K562 (cell line): ENCODE data around the gene INPP5E. TPM values are rescaled to one million over a fixed set of nuclear protein-coding genes. Genes with fewer than 3 reads are reported as not detected.
A peak's percentile ranks its signal among the peaks of the same experiment; 100 is the strongest.

Experiments
- CBFA2T3 ChIP-seq: fragments of 450-650 bp; IDR thresholded peaks from 2 replicates; pipeline ENCODE4 v1.6.1; 2017
- DPF2 ChIP-seq: fragments of 450-650 bp; IDR thresholded peaks from 2 replicates; pipeline ENCODE4 v1.6.1; 2016
- ETV6 ChIP-seq, 3 experiments: fragments of 150-350 bp in 1 of 3; sonication (generic) in 1 of 3; formaldehyde crosslinking in 1 of 3; IDR thresholded peaks; 2 replicates each; pipeline versions ENCODE4 v1.6.1 to v1.8.0; 2014 to 2022; ENCODE audit warnings: borderline replicate concordance in 2 of 3, low read depth in 2 of 3, antibody characterized with exemption in 1 of 3, low read length in 1 of 3, mild to moderate bottlenecking in 1 of 3, missing genetic modification reagents in 1 of 3
- HDAC2 ChIP-seq: fragments of 450-650 bp; IDR thresholded peaks from 2 replicates; pipeline ENCODE4 v1.6.1; 2016; ENCODE audit warnings: mild to moderate bottlenecking
- HEY1 ChIP-seq: fragments of 250-450 bp; sonication (Bioruptor Pico); IDR thresholded peaks from 2 replicates; pipeline ENCODE4 v1.5.0; 2020; ENCODE audit warnings: mild to moderate bottlenecking, moderate library complexity, borderline replicate concordance
- L3MBTL2 ChIP-seq: fragments of 450-650 bp; IDR thresholded peaks from 2 replicates; pipeline ENCODE4 v1.6.1; 2016; ENCODE audit warnings: mild to moderate bottlenecking, moderate library complexity
- MAZ ChIP-seq, 2 experiments: fragments of 450-650 bp in 1 of 2; sonication (generic) in 1 of 2; formaldehyde crosslinking; IDR thresholded peaks in 1 of 2; conservative IDR thresholded peaks in 1 of 2; 2 replicates each; pipeline versions ENCODE4 v1.4.0 to v1.5.0; 2020; ENCODE audit warnings: mild to moderate bottlenecking in 1 of 2, missing genetic modification reagents in 1 of 2
- MTA3 ChIP-seq: fragments of 450-650 bp; formaldehyde crosslinking; IDR thresholded peaks from 2 replicates; pipeline ENCODE4 v1.6.1; 2017; ENCODE audit warnings: mild to moderate bottlenecking, borderline replicate concordance
- NFIX ChIP-seq: fragments of 250-450 bp; sonication (Bioruptor Pico); IDR thresholded peaks from 2 replicates; pipeline ENCODE4 v1.4.0; 2020; ENCODE audit warnings: low read depth, mild to moderate bottlenecking, moderate library complexity
- NONO ChIP-seq, 2 experiments: fragments of 200-400 bp in 1 of 2; fragments of 450-650 bp in 1 of 2; formaldehyde crosslinking in 1 of 2; IDR thresholded peaks; 2 replicates each; pipeline ENCODE4 v1.6.1; 2017; ENCODE audit warnings: low read depth in 2 of 2, mild to moderate bottlenecking in 2 of 2, moderate library complexity in 2 of 2, low read length in 1 of 2
- RBM17 ChIP-seq: fragments of 200-400 bp; formaldehyde crosslinking; IDR thresholded peaks from 2 replicates; pipeline ENCODE4 v1.6.1; 2017; ENCODE audit warnings: low read depth, mild to moderate bottlenecking, low read length, borderline replicate concordance
- SNRNP70 ChIP-seq: fragments of 200-400 bp; formaldehyde crosslinking; optimal IDR thresholded peaks from 2 replicates; pipeline ENCODE3; 2017; ENCODE audit warnings: low read depth, low read length
- SRSF9 ChIP-seq: fragments of 200-400 bp; formaldehyde crosslinking; IDR thresholded peaks from 2 replicates; pipeline ENCODE4 v1.6.1; 2017; ENCODE audit warnings: low read depth, low read length, borderline replicate concordance
- TSC22D4 ChIP-seq: fragments of 450-650 bp; IDR thresholded peaks from 2 replicates; pipeline ENCODE4 v1.6.1; 2016; ENCODE audit warnings: missing genetic modification characterization, missing biosample characterization, control low read depth
- ZNF133 ChIP-seq: fragments of 250-450 bp; sonication (Bioruptor Pico); IDR thresholded peaks from 2 replicates; pipeline ENCODE4 v1.4.0; 2020; ENCODE audit warnings: mild to moderate bottlenecking
- ZNF311 ChIP-seq: fragments of 250-450 bp; sonication (Bioruptor Pico); IDR thresholded peaks from 2 replicates; pipeline ENCODE4 v1.4.0; 2020; ENCODE audit warnings: mild to moderate bottlenecking, moderate library complexity
- polyA plus RNA-seq, 8 experiments: library from polyadenylated mRNA; depleted of rRNA in 4 of 8; stranded (reverse) in 5 of 8; unstranded in 3 of 8; fragments of >200 nt; fragmentation: Nextera tagmentation in 2 of 8; fragmentation: Illumina TruSeq in 1 of 8; extraction: Ambion mirVana in 2 of 8; extraction: Trizol in 1 of 8; gene quantifications; 2 replicates each; pipeline versions ENCODE4 v1.2.1 to v1.2.3, GENCODE V29; 2011 to 2014; ENCODE audit warnings: inconsistent platforms in 1 of 8, missing spikeins in 1 of 8
- total RNA-seq, 7 experiments: library from RNA; depleted of rRNA in 6 of 7; stranded (reverse); fragments of >200 nt in 6 of 7; fragmentation: Illumina TruSeq in 2 of 7; extraction: Trizol in 2 of 7; gene quantifications; 2 replicates each; pipeline versions ENCODE4 v1.2.1 to v1.2.3, GENCODE V29; 2011 to 2021; ENCODE audit warnings: low replicate concordance in 1 of 7
- TF ChIP-seq, protein P1 (sequence below): fragments of 250-450 bp; sonication (Bioruptor Pico); IDR thresholded peaks from 2 replicates; pipeline ENCODE4 v1.5.0; 2022; ENCODE audit warnings: mild to moderate bottlenecking
- TF ChIP-seq, protein P2 (sequence below): fragments of 450-650 bp; IDR thresholded peaks from 2 replicates; pipeline ENCODE4 v1.6.1; 2014; ENCODE audit warnings: low read depth, mild to moderate bottlenecking, moderate library complexity, borderline replicate concordance
- TF ChIP-seq, protein P3 (sequence below): sonication (generic); formaldehyde crosslinking; IDR thresholded peaks from 2 replicates; pipeline ENCODE4 v1.8.0; 2022; ENCODE audit warnings: mild to moderate bottlenecking, missing genetic modification reagents
- TF ChIP-seq, protein P4 (sequence below): fragments of 250-450 bp; sonication (Bioruptor Pico); IDR thresholded peaks from 2 replicates; pipeline ENCODE4 v1.9.0; 2021; ENCODE audit warnings: mild to moderate bottlenecking, inconsistent platforms

INPP5E gene
- total and polyA plus RNA-seq, 9 of the 15 experiments (the other 6 are each of a cell fraction or from before 2014, with no cell fraction given) = 0.38 to 17.4 (median 4.9) TPM

DNA sequence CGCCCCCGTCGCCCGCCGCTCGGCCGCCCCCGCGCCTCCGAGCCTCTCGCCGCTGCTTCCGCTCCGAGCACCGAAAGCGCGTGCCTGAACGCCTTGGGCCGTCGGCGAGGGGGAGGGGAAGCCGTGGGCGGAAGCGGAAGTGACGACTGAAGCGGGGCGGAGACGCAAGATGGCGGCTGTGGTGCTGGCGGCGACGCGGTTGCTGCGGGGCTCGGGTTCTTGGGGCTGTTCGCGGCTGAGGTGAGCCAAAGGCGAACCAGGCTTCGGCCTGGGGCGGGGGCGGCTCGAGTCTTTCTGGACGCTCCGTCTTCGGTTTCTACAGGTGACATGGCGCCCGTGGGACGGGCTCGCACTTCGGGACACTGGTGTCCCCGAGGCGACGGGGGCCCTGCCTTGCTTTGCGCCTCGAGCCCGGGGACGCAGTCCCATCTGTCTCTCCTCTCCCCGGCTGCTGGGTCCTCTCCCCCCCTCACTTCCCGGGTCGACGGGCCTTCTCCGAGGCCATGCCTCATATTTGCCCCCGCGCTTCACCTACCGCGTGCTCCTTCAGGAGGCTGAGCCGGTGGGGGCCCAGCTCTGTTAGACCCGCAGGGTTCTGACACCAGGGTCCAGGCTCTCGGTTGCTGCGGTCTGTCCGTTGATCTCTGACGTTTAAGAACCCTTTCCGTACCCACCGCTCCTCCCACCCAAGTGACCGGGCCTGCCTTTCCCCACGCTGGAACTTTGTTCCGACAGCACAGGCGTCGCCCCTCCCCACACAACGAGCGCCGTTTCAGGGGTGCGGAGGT lies 29.0 kb downstream of the INPP5E start, which contains the start of the genes ENTR1 and PMPCA (continued):
- no peak; a peak in 1 of 4 replicates for TF ChIP-seq ETV6 (IDR thresholded peaks at IDR 0.05; ENCODE audit: borderline replicate concordance in 1 of 2, low read depth in 2 of 2, low read length in 1 of 2)
- TF ChIP-seq ETV6 (CRISPR knock-in tag; IDR thresholded peaks at IDR 0.05; ENCODE audit: borderline replicate concordance) = 0 out of 2 replicates have a peak, but pooled peaks have one; percentile 55
- TF ChIP-seq, protein P1, sequence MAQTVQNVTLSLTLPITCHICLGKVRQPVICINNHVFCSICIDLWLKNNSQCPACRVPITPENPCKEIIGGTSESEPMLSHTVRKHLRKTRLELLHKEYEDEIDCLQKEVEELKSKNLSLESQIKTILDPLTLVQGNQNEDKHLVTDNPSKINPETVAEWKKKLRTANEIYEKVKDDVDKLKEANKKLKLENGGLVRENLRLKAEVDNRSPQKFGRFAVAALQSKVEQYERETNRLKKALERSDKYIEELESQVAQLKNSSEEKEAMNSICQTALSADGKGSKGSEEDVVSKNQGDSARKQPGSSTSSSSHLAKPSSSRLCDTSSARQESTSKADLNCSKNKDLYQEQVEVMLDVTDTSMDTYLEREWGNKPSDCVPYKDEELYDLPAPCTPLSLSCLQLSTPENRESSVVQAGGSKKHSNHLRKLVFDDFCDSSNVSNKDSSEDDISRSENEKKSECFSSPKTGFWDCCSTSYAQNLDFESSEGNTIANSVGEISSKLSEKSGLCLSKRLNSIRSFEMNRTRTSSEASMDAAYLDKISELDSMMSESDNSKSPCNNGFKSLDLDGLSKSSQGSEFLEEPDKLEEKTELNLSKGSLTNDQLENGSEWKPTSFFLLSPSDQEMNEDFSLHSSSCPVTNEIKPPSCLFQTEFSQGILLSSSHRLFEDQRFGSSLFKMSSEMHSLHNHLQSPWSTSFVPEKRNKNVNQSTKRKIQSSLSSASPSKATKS = no peak
- TF ChIP-seq RBM17 = no peak
- no peak for TF ChIP-seq ZNF311 (CRISPR knock-in tag)
- no peak for TF ChIP-seq NFIX
- no peak for TF ChIP-seq SNRNP70
- TF ChIP-seq SRSF9 = no peak
- TF ChIP-seq NONO (IDR thresholded peaks at IDR 0.05; ENCODE audit: low read depth in 2 of 2, low read length in 1 of 2) = no peak
- TF ChIP-seq MAZ (CRISPR knock-in tag; conservative IDR thresholded peaks at IDR 0.05 in 1 of 2, IDR thresholded peaks at IDR 0.05 in 1 of 2) = peak; percentile 52 to 73; a peak in 3 of 4 replicates
- TF ChIP-seq ZNF133 (CRISPR knock-in tag) = no peak
- no peak for TF ChIP-seq HEY1 (CRISPR knock-in tag)
- no peak for TF ChIP-seq TSC22D4
- no peak for TF ChIP-seq L3MBTL2
- TF ChIP-seq, protein P2, sequence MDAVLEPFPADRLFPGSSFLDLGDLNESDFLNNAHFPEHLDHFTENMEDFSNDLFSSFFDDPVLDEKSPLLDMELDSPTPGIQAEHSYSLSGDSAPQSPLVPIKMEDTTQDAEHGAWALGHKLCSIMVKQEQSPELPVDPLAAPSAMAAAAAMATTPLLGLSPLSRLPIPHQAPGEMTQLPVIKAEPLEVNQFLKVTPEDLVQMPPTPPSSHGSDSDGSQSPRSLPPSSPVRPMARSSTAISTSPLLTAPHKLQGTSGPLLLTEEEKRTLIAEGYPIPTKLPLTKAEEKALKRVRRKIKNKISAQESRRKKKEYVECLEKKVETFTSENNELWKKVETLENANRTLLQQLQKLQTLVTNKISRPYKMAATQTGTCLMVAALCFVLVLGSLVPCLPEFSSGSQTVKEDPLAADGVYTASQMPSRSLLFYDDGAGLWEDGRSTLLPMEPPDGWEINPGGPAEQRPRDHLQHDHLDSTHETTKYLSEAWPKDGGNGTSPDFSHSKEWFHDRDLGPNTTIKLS = peak; percentile 43; the same call in 1 of the 2 replicates
- peak; percentile 55; the same call in 1 of the 2 replicates for TF ChIP-seq HDAC2
- peak; percentile 40; the same call in 1 of the 2 replicates for TF ChIP-seq MTA3
- TF ChIP-seq CBFA2T3 = no peak
- TF ChIP-seq, protein P3, sequence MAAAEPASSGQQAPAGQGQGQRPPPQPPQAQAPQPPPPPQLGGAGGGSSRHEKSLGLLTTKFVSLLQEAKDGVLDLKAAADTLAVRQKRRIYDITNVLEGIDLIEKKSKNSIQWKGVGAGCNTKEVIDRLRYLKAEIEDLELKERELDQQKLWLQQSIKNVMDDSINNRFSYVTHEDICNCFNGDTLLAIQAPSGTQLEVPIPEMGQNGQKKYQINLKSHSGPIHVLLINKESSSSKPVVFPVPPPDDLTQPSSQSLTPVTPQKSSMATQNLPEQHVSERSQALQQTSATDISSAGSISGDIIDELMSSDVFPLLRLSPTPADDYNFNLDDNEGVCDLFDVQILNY (CRISPR knock-in tag) = peak; percentile 48; the same call in 1 of the 2 replicates
- TF ChIP-seq, protein P4, sequence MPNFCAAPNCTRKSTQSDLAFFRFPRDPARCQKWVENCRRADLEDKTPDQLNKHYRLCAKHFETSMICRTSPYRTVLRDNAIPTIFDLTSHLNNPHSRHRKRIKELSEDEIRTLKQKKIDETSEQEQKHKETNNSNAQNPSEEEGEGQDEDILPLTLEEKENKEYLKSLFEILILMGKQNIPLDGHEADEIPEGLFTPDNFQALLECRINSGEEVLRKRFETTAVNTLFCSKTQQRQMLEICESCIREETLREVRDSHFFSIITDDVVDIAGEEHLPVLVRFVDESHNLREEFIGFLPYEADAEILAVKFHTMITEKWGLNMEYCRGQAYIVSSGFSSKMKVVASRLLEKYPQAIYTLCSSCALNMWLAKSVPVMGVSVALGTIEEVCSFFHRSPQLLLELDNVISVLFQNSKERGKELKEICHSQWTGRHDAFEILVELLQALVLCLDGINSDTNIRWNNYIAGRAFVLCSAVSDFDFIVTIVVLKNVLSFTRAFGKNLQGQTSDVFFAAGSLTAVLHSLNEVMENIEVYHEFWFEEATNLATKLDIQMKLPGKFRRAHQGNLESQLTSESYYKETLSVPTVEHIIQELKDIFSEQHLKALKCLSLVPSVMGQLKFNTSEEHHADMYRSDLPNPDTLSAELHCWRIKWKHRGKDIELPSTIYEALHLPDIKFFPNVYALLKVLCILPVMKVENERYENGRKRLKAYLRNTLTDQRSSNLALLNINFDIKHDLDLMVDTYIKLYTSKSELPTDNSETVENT = peak; percentile 46; the same call in 1 of the 2 replicates
- TF ChIP-seq DPF2 = no peak
